HK-2 (cell line): ENCODE data around the gene FAAH.
"Not testable (repeated sequence)": the region's sequence is repeated elsewhere in the genome, so short reads cannot be mapped to it uniquely, and the experiment has no call there.

Experiments
- DNase-seq: peaks from one replicate; pipeline ENCODE4 v3.0.0-alpha.2; 2018; ENCODE audit not compliant: unreplicated experiment

Gene FAAH

DNA sequence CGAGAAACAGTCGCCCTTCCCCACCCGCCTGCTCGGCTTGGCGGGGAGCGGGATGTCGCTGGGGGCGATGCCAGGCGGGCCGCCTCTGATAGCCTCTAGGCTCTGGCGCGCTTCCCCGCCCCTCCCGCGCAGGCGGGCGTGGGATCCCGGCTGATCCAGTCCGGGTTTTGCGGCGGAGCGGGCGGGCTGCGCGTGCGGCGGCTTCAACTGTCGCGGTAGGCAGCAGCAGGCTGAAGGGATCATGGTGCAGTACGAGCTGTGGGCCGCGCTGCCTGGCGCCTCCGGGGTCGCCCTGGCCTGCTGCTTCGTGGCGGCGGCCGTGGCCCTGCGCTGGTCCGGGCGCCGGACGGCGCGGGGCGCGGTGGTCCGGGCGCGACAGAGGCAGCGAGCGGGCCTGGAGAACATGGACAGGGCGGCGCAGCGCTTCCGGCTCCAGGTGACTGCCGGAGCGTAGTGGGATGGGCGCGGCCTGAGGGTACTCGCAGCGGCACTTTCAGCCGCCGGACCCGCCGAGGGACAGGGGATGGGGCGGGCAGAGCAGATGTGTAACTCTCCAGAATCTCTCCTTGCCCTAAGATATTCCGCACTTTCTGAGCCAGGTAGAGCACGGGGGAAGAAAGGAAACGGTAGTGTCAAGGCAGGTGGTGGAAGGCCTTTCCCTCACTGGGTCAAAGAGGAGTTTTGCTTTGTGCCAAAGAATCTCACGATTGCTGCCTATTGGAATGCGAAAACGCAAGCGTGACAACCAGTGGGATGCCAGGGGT lies at the start of gene FAAH:
TSS of gene FAAH (plus strand) at position 210 of the 764 bp plus-strand sequence. CDS start at position 242, 32 bp downstream.
- DNase-seq, result no peak

- DNase-seq, result no peak
Measured at GRCh38 chr1:46344481-46344880, 49.6 kb upstream of the FAAH start.

GRCh38 chr1:46345281-46345680 lies 48.8 kb upstream of the FAAH start:
- no peak for DNase-seq

DNA sequence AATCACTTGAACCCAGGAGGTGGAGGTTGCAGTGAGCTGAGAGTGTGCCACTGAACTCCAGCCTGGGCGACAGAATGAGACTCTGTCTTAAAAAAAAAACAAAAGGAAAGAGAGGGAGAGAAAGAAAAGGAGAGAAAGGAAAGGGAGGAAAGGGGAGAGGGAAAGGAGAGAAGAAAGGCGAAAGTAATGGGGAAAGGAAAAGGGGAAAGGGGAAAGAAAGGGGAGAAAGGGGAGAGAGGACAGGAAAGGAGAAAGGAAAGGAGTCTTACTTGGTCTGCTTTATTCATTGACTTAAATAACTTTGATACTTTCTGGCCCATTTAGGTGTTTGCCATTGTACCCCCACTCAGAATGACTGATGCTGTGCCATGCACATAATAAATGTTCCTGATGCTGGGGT lies 41.8 kb upstream of the FAAH start:
- no peak for DNase-seq

- DNase-seq, result not testable (repeated sequence)
Measured at GRCh38 chr1:46355920-46356319, 38.2 kb upstream of the FAAH start.

GRCh38 chr1:46362158-46362557 lies 32.0 kb upstream of the FAAH start:
- DNase-seq, result no peak

DNA sequence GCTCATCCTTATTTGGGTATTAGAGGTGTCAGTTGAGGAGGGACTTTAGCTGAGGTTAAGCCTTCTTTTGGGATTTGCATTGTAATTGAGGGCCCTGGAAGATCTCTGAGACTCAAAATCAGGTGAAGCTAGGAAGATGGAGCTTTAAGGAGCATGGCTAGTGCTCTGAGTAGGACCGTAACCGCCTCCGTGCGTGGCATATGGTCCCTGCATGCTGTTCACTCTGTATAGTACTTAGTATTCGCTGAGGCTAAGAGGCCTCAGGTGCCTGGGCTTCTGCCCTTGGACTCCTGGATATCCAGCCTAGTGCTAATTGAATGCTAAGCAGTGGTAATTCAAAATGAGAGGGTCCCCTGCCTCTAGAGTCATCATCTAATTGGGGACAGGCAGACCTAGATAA lies 31.0 kb upstream of the FAAH start:
- DNase-seq, result no peak

DNA sequence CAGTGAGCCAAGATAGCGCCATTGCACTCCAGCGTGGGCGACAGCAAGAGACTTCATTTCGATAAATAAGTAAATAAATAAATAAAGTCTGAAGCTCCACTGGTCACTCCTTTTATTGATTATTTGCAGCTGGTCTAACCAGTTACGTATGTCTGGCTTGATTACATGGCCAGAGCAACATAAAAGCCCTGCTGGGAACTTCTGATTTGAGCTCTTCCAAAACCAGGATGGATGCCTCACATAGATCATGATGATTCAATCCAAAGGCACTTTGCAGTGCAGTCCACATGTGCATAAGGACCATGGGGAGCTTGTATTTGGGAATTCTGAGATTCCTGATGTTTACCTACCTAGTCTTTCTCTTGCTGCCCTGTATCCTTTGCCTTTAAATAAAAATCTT lies 29.5 kb upstream of the FAAH start:
- DNase-seq, result no peak

DNA sequence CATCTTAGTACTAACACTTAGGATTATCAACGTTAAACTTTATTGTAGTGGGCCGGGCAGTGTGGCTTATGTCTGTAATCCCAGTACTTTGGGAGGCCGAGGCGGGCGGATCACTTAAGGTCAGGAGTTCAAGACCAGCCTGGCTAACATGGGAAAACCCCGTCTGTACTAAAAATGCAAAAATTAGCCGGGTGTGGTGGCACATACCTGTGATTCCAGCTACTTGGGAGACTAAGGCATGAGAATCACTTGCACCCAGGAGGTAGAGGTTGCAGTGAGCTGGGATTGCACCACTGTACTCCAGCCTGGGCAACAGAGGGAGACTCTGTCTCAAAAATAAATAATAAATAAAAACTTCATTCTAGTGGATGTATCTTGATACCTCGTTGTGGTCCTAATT lies 28.3 kb upstream of the FAAH start:
- not testable (repeated sequence) for DNase-seq

GRCh38 chr1:46367072-46367471 lies 27.0 kb upstream of the FAAH start:
- no peak for DNase-seq

DNA sequence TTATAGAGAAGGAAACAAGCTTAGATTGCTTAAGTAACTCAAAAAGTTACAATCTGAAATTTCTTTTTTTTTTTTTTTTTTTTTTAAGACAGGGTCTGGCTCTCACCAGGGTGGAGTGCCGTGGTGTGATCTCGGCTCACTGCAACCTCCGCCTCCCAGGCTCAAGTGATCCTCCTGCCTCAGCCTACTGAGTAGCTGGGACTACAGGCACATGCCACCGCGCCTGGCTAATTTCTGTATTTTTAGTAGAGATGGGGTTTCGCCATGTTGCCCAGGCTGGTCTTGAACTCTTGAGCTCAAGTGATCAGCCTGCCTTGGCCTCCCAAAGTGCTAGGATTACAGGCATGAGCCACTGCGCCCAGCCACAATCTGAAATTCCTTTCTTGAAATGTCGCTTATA lies 26.4 kb upstream of the FAAH start:
- not testable (repeated sequence) for DNase-seq

DNA sequence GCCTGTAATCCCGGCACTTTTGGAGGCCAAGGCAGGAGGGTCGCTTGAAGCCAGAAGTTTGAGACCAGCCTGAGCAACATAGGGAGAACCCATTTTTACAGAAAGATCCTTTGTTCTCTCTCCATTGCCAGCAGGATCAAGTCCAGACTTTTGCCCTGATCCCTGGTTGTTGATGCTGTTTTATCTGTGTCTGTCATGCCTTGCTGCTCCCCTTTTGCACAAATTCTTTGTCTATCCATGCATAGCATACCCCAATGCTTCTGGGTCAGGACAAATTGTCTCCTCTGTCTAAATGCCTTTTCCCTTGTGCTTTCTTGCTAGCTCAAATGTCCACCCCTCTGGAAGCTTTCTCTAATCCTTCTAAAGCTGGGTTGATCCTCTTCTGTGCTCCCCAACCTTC lies 25.3 kb upstream of the FAAH start:
- DNase-seq, result no peak

DNA sequence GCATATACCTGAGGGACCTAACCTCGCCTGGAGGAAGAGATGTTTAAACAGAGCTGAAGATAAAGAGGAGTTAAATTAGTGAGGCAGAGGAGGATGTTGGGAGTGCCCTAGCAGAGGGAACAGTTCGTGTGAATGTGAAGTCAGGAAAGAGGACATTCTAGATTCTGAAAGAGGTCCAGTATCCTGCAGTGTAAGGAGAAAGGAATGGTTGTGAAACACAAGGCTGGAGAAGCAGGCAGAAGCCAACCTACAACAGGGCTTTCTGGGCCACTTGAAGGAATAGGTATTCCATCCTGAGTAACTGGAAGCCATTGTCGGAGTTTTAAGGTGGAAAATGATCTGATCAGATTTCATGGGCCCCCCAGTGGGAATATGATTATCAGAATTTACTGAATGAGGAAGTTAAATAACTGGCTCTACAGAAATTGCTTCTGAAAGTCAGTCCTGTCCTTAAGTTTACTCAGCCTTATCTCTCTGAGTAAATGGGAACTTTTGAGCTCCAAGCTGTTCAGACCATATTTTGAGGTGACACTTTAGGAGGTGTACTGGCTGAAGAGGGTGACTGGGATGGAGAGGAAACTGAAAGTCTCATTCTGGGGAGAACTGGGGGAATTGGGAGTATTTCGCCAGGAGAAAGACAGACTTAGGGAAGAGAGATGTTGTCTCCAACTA lies 24.4 kb upstream of the FAAH start:
- DNase-seq, result no peak

DNA sequence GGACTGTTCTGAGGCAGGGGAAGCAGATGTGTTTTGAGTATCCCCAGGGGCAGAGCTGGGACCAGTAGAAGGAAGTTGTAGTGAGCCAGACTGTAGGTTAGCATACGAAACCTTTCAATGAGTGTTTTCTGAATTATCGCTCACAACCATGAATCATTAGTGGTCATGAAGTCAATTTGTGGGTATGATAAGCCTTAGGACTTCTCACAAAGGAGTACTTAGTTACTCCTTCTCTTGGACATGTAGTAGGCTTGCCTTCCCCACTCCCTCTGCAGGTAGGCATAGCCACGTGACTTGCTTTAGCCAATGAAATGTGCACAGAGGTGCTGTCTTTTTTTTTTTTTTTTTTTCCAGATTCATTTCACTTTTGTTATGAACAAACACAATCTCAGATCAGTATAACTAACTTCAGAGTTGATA lies 23.9 kb upstream of the FAAH start:
- no peak for DNase-seq

DNA sequence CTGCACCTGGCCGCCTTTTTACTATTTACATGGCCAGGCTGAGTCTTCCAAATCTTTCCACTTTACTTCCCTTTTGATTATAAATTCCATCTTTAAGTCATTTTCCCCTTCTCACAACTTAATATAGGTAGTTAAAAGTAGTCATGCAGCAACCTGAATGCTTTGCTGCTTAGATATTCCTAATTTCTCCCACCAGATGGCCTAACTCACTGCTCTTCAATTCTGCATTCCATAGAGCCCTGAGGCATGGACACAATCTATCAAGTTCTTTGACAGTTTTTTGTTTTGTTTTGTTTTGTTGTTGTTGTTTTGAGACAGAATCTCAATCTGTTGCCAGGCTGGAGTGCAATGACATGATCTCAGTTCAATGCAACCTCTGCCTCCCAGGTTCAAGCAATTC lies 21.7 kb upstream of the FAAH start:
- no peak for DNase-seq

DNA sequence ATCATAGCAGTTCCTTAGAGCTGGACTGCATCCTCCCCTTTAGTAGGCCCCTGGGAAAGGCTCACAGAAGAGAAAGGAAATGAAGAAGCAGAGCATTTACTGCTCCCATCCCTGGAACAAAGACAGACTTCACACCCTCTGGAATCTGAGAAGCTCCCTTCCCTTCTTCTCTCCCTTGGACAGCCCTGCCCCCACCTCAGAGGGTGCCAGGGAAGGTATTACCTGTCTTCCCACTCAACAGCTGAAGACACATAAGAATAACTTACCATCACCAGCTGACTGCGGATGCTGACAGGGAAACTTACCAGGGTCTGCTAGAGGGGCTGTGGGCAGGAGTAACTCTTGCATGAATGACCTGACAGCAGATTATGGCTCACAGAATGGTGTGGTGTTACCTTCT lies 14.1 kb upstream of the FAAH start:
- DNase-seq, result no peak

- DNase-seq, result no peak
Measured at GRCh38 chr1:46380508-46380907, 13.6 kb upstream of the FAAH start.

GRCh38 chr1:46393510-46393909 lies 607 bp upstream of the FAAH start:
- no peak for DNase-seq

DNA sequence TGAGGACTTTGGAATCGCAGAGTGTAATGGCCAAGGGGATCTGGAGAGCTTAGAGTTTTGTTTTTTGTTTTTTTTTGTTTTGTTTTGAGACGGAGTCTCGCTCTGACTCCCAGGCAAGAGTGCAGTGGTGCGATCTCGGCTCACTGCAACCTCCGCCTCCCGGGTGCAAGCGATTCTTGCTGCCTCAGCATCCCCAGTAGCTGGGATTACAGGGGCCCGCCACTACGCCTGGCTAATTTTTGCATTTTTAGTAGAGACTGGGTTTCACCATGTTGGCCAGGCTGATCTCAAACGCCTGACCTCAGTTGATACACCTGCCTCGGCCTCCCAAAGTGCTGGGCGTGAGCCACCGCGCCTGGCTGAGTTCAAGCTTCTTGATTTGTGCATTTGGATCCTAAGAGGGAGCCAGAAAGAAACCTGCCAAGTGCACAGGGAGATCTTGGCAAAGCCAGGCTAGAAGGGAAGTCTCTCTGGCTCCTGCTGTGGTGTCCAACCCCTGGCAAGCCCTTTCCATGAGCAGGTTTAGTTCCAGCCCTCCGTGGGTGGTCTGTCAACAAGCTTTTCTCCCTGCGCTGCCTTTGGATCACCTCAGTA lies 852 bp downstream of the FAAH start:
- DNase-seq, result no peak

GRCh38 chr1:46396441-46397398 lies 2.6 kb downstream of the FAAH start:
- no peak for DNase-seq

GRCh38 chr1:46399307-46399706 lies 5.2 kb downstream of the FAAH start:
- DNase-seq, result no peak

- DNase-seq, result no peak
Measured at GRCh38 chr1:46400421-46400820, 6.3 kb downstream of the FAAH start.
